ENCODE measurements around the gene CX3CL1.

DNA sequence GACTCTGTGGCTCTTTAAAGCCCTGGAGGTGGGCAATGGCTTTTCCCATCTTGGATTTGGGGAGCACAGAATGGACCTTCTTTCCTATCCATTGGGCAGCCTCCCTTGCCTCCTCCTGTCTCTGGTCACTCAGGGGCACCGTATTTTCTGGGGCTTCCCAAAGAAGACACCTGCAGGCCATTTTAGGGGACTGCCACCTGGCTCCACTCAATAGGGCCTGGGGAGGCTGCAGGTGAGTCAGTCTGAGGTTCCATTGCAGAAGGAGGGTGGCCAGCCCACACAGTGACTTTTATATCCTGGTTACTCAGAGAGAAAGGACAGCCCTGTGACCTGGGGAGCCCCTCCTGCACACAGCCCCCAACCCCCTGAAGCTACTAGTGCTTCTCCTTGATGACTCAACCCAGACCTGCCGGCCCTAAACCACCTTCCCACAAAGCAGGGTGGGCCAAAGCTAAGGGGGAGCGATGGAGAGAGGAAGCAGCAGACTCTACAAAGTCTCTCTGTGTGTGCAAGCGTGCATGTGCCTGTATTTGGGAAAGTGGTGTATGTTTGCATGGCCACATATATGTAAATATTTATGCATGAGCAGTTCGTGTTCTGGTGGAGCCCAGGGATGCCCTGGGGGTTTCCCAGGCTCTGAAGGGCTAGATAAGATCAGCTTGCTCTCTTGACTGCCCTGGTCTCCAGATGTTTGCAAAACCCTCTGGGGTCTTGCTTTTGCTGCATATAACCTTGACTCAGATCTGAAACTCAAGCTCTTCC is 5.0 kb downstream of the CX3CL1 start:
- TF ChIP-seq, protein P1, sequence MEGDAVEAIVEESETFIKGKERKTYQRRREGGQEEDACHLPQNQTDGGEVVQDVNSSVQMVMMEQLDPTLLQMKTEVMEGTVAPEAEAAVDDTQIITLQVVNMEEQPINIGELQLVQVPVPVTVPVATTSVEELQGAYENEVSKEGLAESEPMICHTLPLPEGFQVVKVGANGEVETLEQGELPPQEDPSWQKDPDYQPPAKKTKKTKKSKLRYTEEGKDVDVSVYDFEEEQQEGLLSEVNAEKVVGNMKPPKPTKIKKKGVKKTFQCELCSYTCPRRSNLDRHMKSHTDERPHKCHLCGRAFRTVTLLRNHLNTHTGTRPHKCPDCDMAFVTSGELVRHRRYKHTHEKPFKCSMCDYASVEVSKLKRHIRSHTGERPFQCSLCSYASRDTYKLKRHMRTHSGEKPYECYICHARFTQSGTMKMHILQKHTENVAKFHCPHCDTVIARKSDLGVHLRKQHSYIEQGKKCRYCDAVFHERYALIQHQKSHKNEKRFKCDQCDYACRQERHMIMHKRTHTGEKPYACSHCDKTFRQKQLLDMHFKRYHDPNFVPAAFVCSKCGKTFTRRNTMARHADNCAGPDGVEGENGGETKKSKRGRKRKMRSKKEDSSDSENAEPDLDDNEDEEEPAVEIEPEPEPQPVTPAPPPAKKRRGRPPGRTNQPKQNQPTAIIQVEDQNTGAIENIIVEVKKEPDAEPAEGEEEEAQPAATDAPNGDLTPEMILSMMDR (IDR thresholded peaks at IDR 0.05; ENCODE audit: borderline replicate concordance, extremely low read depth, low read length, poor library complexity, severe bottlenecking): no peak
- TF ChIP-seq EZH2 (IDR thresholded peaks at IDR 0.05; ENCODE audit: borderline replicate concordance, low read depth, low read length, severe bottlenecking): no peak

All from DND-41 (cell line).